ENCODE measurements around the gene KRT28.

DNA sequence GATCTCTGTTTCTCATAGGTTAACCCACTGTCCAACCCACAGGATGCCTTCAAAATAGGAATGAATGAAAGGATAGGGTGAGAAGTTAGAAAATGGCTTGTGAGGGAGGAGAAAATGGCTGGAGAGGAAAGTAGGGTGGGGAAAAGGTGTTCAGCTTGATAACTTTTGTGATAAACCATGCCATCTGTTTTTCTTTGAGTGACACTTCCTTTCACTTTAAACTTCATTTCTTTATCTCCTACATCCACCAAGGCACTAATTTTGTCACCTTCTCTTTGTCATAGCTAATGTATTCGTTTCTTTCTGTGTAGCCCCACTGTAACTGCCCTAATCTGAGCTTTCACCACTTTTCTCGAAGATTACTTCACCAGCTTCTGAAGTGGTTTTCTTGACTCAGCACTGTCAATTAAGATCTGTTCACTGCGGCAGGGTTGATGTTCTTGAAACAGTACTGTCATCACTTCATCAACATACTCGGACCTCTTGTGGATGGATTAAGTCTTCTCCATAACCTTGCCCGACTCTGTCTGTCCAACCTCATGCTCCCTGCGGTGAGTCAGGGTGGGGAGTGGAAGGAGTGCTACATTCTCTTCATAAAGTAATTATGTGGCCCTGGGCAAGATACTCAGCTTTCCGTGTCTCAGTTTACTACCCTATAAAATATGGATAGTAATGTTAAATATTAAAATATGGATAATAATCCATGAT is 28.1 kb upstream of the KRT28 start:
- no peak for TF ChIP-seq EZH2phosphoT487 (IDR thresholded peaks at IDR 0.05)
- no peak for TF ChIP-seq CTCF (IDR thresholded peaks at IDR 0.05)

Data from neural progenitor cell (in vitro differentiated cells).